Esophagus muscularis mucosa (tissue), 4 donors: Measurements from ENCODE around the gene CEP43. TPM values are rescaled to one million over a fixed set of nuclear protein-coding genes. Genes with fewer than 3 reads are reported as not detected.
"Not testable (repeated sequence)": the region's sequence is repeated elsewhere in the genome, so short reads cannot be mapped to it uniquely, and the experiment has no call there.

Experiments used
- DNase-seq: peaks from one replicate; pipeline ENCODE4 v3.0.0-alpha.2; 2017; ENCODE audit errors: extremely low spot score
- H3K27ac ChIP-seq, 4 donors: fragments of 200-600 bp; sonication (generic); replicated peaks in 1 of 4; 1 replicate in 3 of 4; 2 replicates in 1 of 4; pipeline ENCODE4 v1.5.1; 2016 to 2019; ENCODE audit warnings: mild to moderate bottlenecking in 1 of 4
- H3K27me3 ChIP-seq, 4 donors: fragments of 200-600 bp; sonication (generic); one replicate each; pipeline versions ENCODE4 v1.5.1 to v1.6.0; 2016 to 2019
- H3K36me3 ChIP-seq, 4 donors: fragments of 200-600 bp; sonication (generic); one replicate each; pipeline ENCODE4 v1.5.1; 2016 to 2019
- H3K4me1 ChIP-seq, 4 donors: fragments of 200-600 bp; sonication (generic); one replicate each; pipeline ENCODE4 v1.5.1; 2016 to 2019
- H3K4me3 ChIP-seq, 4 donors: fragments of 200-600 bp; sonication (generic); 1 replicate in 2 of 4; 2 replicates in 2 of 4; pipeline ENCODE4 v1.5.1; 2016 to 2019; ENCODE audit warnings: mild to moderate bottlenecking in 4 of 4, moderate library complexity in 1 of 4
- H3K9me3 ChIP-seq, 4 donors: fragments of 200-600 bp; sonication (generic); 1 replicate in 3 of 4; 2 replicates in 1 of 4; pipeline ENCODE4 v1.5.1; 2016 to 2019
- EP300 ChIP-seq: sonication (generic); formaldehyde crosslinking; IDR thresholded peaks from one replicate; pipeline ENCODE4 v1.6.1; 2017; ENCODE audit warnings: antibody characterized with exemption
- POLR2A ChIP-seq: fragments of 450-650 bp; IDR thresholded peaks from one replicate; pipeline ENCODE4 v1.6.1; 2017; ENCODE audit warnings: antibody characterized with exemption, moderate library complexity, mild to moderate bottlenecking, low read depth
- POLR2AphosphoS5 ChIP-seq, 2 donors: sonication (generic); formaldehyde crosslinking; IDR thresholded peaks; one replicate each; pipeline ENCODE4 v1.6.1; 2017; ENCODE audit warnings: antibody characterized with exemption in 2 of 2
- WGBS: methylation state at CpG from one replicate; pipeline ENCODE4 v1.1.5; 2018; 5-methylcytosine and 5-hydroxymethylcytosine counted together
- intact Hi-C: fragments of 100-400 bp; cut with DNase I; formaldehyde crosslinking; loops from one replicate; pipeline ENCODE4 v1.15.1; 2023
- total RNA-seq, 4 donors: library from RNA; depleted of rRNA; stranded (reverse); fragments of >200 nt; gene quantifications; one replicate each; pipeline versions ENCODE4 v1.1.0 to v1.2.1, GENCODE V29; 2016
- TF ChIP-seq, protein P1 (sequence below), 3 experiments: fragments of 200-600 bp in 2 of 3; fragments of 450-650 bp in 1 of 3; sonication (generic) in 2 of 3; IDR thresholded peaks; one replicate each; pipeline ENCODE4 v1.5.1; 2017 to 2019; ENCODE audit warnings: antibody characterized with exemption in 3 of 3, mild to moderate bottlenecking in 2 of 3, moderate library complexity in 1 of 3

Gene CEP43
- total RNA-seq: 10 to 100 TPM in 1 of 4 donors, 1 to 10 TPM in 3; 6.6 to 18.0 (median 8.3) TPM

DNA sequence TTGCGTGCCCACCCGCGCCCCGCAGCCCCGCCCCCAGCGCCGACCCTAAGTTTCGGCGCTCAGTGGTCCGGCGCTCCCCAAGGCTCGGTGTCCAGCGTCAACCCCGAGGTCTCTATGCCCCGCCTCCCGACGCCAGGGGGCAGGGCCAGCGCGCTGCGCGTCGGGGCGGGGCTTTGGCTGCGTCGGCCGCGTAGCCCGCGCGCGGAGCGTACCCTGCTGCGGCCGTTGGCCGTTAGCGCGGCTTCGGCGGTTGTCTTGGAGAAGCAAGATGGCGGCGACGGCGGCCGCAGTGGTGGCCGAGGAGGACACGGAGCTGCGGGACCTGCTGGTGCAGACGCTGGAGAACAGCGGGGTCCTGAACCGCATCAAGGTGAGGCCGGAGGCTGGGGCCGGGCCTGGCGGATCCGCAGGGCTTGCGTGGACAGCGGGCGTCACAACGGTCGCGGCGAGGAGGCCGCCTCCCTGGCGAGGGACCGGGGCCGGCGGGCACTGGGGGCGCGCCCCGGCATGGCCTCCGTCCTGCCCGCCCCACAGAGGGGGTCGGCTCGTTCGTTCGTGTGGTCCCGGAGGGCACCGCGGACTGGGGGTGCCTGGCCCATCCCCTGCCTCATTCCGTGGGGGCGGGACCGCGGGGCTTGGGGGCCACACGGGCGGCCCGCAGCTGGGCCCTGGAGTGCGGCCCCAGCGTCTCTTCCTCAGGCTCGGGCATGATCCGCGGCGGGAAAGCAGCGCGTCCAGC is at the start of gene CEP43:
Gene CEP43 (plus strand): TSS at position 253 of the 739 bp plus-strand sequence. CDS start 16 bp downstream, at position 269.
- peak; percentile 97 for DNase-seq
- intact Hi-C loops: loop anchor here (2.0 to 5.0 kb wide), 2 partner anchors 43 to 143 kb away; partner anchors contain the start of gene RNASET2
- Histone ChIP-seq H3K9me3 (no peaks in the 10 kb centered on the region), H3K4me1 (peaks cover 3 to 40% (median 34%) of the 10 kb centered on the region in 4 donors), H3K36me3 (peaks cover 0 to 8% (median 0%) of the 10 kb centered on the region in 4 donors), H3K27me3 (no peaks in the 10 kb centered on the region), H3K4me3 (peak within 1 kb of the TSS; percentile 87 to 99 (median 95)), H3K27ac (peak within 1 kb of the TSS; percentile 71 to 78 (median 72))
- 0% methylated on average over 5 of the region's 93 CpGs for WGBS
- TF ChIP-seq, protein P1, sequence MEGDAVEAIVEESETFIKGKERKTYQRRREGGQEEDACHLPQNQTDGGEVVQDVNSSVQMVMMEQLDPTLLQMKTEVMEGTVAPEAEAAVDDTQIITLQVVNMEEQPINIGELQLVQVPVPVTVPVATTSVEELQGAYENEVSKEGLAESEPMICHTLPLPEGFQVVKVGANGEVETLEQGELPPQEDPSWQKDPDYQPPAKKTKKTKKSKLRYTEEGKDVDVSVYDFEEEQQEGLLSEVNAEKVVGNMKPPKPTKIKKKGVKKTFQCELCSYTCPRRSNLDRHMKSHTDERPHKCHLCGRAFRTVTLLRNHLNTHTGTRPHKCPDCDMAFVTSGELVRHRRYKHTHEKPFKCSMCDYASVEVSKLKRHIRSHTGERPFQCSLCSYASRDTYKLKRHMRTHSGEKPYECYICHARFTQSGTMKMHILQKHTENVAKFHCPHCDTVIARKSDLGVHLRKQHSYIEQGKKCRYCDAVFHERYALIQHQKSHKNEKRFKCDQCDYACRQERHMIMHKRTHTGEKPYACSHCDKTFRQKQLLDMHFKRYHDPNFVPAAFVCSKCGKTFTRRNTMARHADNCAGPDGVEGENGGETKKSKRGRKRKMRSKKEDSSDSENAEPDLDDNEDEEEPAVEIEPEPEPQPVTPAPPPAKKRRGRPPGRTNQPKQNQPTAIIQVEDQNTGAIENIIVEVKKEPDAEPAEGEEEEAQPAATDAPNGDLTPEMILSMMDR (IDR thresholded peaks at IDR 0.05): peak; percentile 5 to 18 (median 12)
- TF ChIP-seq EP300 (no peak), POLR2AphosphoS5 (IDR thresholded peaks at IDR 0.05) (peak in 1 of 2 donors; percentile 77), POLR2A (no peak)

GRCh38 chr6:166949528-166950442 is 49.4 kb upstream of the CEP43 start:
- intact Hi-C loops: loop anchor here (5.0 kb wide), 1 partner anchor 172 kb away; no protein-coding TSS in a partner anchor
- Histone ChIP-seq H3K27me3 (no peaks in the 10 kb centered on the region), H3K27ac (peak overlapping the region in 2 of 4 donors; percentile 3 to 26), H3K4me3 (no peak overlapping the region), H3K36me3 (peaks cover 4 to 34% (median 16%) of the 10 kb centered on the region in 4 donors), H3K4me1 (peaks cover 0 to 13% (median 7%) of the 10 kb centered on the region in 4 donors), H3K9me3 (no peaks in the 10 kb centered on the region)
- no peak for DNase-seq
- TF ChIP-seq POLR2A (no peak), EP300 (no peak)
- TF ChIP-seq, protein P1 (IDR thresholded peaks at IDR 0.05): no peak
- 83% methylated on average over 9 of the region's 9 CpGs for WGBS

DNA sequence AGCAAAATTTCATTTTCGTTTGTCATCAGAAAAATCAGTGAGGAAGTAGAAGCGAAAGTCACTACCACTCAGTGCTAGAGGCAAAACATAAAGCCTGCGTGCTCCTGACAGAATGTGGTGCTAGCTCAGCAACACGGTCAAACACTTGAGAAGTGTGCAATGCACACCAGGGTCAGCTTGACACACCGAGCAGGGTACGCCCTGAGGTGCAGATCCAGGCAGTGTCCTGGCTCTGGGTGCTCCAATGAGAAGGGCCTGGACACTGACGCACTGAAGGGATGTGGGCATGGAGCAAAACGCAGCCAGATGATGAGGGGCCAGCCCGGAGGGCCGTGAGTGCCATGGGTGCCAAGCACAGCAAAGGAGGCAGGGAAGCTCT is 48.8 kb upstream of the CEP43 start:
- 89% methylated on average over 10 of the region's 10 CpGs for WGBS
- no peak overlapping the region for H3K4me3 ChIP-seq
- H3K36me3 ChIP-seq: peaks cover 4 to 34% (median 16%) of the 10 kb centered on the region in 4 donors
- H3K4me1 ChIP-seq: peaks cover 3 to 15% (median 10%) of the 10 kb centered on the region in 4 donors
- DNase-seq: no peak
- no peaks in the 10 kb centered on the region for H3K9me3 ChIP-seq
- H3K27me3 ChIP-seq: no peaks in the 10 kb centered on the region
- no peak for TF ChIP-seq POLR2A
- no peak for TF ChIP-seq POLR2AphosphoS5 (IDR thresholded peaks at IDR 0.05)
- TF ChIP-seq, protein P1 (IDR thresholded peaks at IDR 0.05): no peak
- no peak for TF ChIP-seq EP300
- peak overlapping the region in 3 of 4 donors; percentile 3 to 45 (median 5) for H3K27ac ChIP-seq
- intact Hi-C loops: loop anchor here (5.0 kb wide), 1 partner anchor 173 kb away; no protein-coding TSS in a partner anchor

- H3K9me3 ChIP-seq, H3K27me3 ChIP-seq, DNase-seq: not testable (repeated sequence)
- intact Hi-C loops: loop anchor here (5.0 kb wide), 1 partner anchor 174 kb away; no protein-coding TSS in a partner anchor
- TF ChIP-seq, protein P1 (IDR thresholded peaks at IDR 0.05): peak; percentile 47 to 68 (median 59)
- Histone ChIP-seq H3K27ac (peak overlapping the region in 3 of 4 donors; percentile 3 to 45 (median 5)), H3K4me1 (peaks cover 9 to 22% (median 16%) of the 10 kb centered on the region in 4 donors), H3K4me3 (peak overlapping the region; percentile 17 to 33 (median 24)), H3K36me3 (peaks cover 3 to 30% (median 15%) of the 10 kb centered on the region in 4 donors)
- WGBS: 73% methylated on average over 17 of the region's 17 CpGs
Observed at GRCh38 chr6:166950892-166951669, 48.1 kb upstream of the CEP43 start.
